GM12878 (cell line): ENCODE results near the gene STK16. TPM values are rescaled to one million over a fixed set of nuclear protein-coding genes. Genes with fewer than 3 reads are reported as not detected.

Experiments used
- BACH1 ChIP-seq: fragments of 450-650 bp; IDR thresholded peaks from 2 replicates; pipeline ENCODE4 v1.6.1; 2017; ENCODE audit warnings: mild to moderate bottlenecking, borderline replicate concordance
- BCL11A ChIP-seq: IDR thresholded peaks from 2 replicates; pipeline ENCODE4 v1.6.1; 2011; ENCODE audit warnings: low read depth, low read length
- BHLHE40 ChIP-seq, 2 experiments: fragments of 450-650 bp in 1 of 2; IDR thresholded peaks; 2 replicates each; pipeline ENCODE4 v1.6.1; 2011 to 2017; ENCODE audit warnings: low read depth in 2 of 2, borderline replicate concordance in 1 of 2, improper control_type of control experiment in 1 of 2, low read length in 1 of 2, mild to moderate bottlenecking in 1 of 2
- HCFC1 ChIP-seq: fragments of 150-350 bp; IDR thresholded peaks from 2 replicates; pipeline ENCODE4 v1.6.1; 2014; ENCODE audit warnings: low read length
- LARP7 ChIP-seq: fragments of 450-650 bp; IDR thresholded peaks from 2 replicates; pipeline ENCODE4 v1.6.1; 2017; ENCODE audit warnings: mild to moderate bottlenecking
- MXI1 ChIP-seq: fragments of 150-350 bp; IDR thresholded peaks from 2 replicates; pipeline ENCODE4 v1.6.1; 2011; ENCODE audit warnings: low read depth, mild to moderate bottlenecking, inconsistent platforms, low read length, improper control_type of control experiment
- NR2C1 ChIP-seq: fragments of 450-650 bp; IDR thresholded peaks from 2 replicates; pipeline ENCODE4 v1.6.1; 2017; ENCODE audit warnings: antibody characterized with exemption, mild to moderate bottlenecking, moderate library complexity
- NR2C2 ChIP-seq: IDR thresholded peaks from 2 replicates; pipeline ENCODE4 v1.6.1; 2011; ENCODE audit warnings: borderline replicate concordance, low read depth; ENCODE audit not compliant: control insufficient read depth, insufficient read length
- PBX3 ChIP-seq: IDR thresholded peaks from 2 replicates; pipeline ENCODE4 v1.6.1; 2011; ENCODE audit warnings: mild to moderate bottlenecking, low read depth, low read length, moderate library complexity; ENCODE audit not compliant: insufficient replicate concordance
- POU2F2 ChIP-seq: IDR thresholded peaks from 3 replicates; pipeline ENCODE4 v1.6.1; 2011; ENCODE audit warnings: low read depth, mild to moderate bottlenecking, low read length, borderline replicate concordance
- REST ChIP-seq: IDR thresholded peaks from 2 replicates; pipeline ENCODE4 v1.6.1; 2012; ENCODE audit warnings: mild to moderate bottlenecking, low read depth, low read length
- SREBF2 ChIP-seq: IDR thresholded peaks from 2 replicates; pipeline ENCODE4 v1.6.1; 2012; ENCODE audit warnings: mild to moderate bottlenecking, low read length
- STAT1 ChIP-seq: fragments of 450-650 bp; conservative IDR thresholded peaks from 2 replicates; pipeline ENCODE4 v1.6.1; 2014; ENCODE audit warnings: antibody characterized with exemption, mild to moderate bottlenecking
- SUPT20H ChIP-seq: IDR thresholded peaks from 2 replicates; pipeline ENCODE4 v1.6.1; 2011; ENCODE audit warnings: low read depth, mild to moderate bottlenecking, low read length, moderate library complexity, borderline replicate concordance; ENCODE audit not compliant: control insufficient read depth
- TCF12 ChIP-seq: IDR thresholded peaks from 2 replicates; pipeline ENCODE4 v1.6.1; 2011; ENCODE audit warnings: low read depth, mild to moderate bottlenecking, low read length
- TCF7 ChIP-seq: IDR thresholded peaks from 2 replicates; pipeline ENCODE4 v1.6.1; 2014; ENCODE audit warnings: antibody characterized with exemption, borderline replicate concordance
- ZBED1 ChIP-seq: IDR thresholded peaks from 2 replicates; pipeline ENCODE4 v1.6.1; 2016; ENCODE audit warnings: borderline replicate concordance
- ZNF217 ChIP-seq: fragments of 450-650 bp; IDR thresholded peaks from 2 replicates; pipeline ENCODE4 v1.6.1; 2017; ENCODE audit warnings: antibody characterized with exemption, mild to moderate bottlenecking
- polyA plus RNA-seq, 11 experiments: library from polyadenylated mRNA; depleted of rRNA in 4 of 11; unstranded in 6 of 11; stranded (reverse) in 5 of 11; fragments of >200 nt; fragmentation: Nextera tagmentation in 4 of 11; fragmentation: Illumina TruSeq in 1 of 11; extraction: Ambion mirVana in 4 of 11; extraction: Trizol in 1 of 11; gene quantifications; 1 replicate in 1 of 11; 2 replicates in 10 of 11; pipeline versions ENCODE4 v1.2.1 to v1.2.3, GENCODE V29; 2011 to 2016; ENCODE audit warnings: inconsistent platforms in 2 of 11, missing spikeins in 2 of 11, low read depth in 1 of 11
- total RNA-seq, 4 experiments: library from RNA; depleted of rRNA in 3 of 4; stranded (reverse); fragments of >200 nt in 3 of 4; fragmentation: Illumina TruSeq in 1 of 4; extraction: Trizol in 1 of 4; gene quantifications; 2 replicates each; pipeline versions ENCODE4 v1.2.1 to v1.2.3, GENCODE V29; 2013 to 2021
- TF ChIP-seq, protein P1 (sequence below): fragments of 450-650 bp; IDR thresholded peaks from 2 replicates; pipeline ENCODE4 v1.6.1; 2017; ENCODE audit warnings: antibody characterized with exemption, mild to moderate bottlenecking, moderate library complexity

Gene STK16
- total and polyA plus RNA-seq, 10 of the 15 experiments (the other 5 are each of a cell fraction or from before 2014, with no cell fraction given) = 4.3 to 50.1 (median 17.9) TPM

GRCh38 chr2:219253753-219254589 lies 8.7 kb downstream of the STK16 start, which contains the start of gene TUBA4A (continued):
- TF ChIP-seq ZBED1 (no peak), HCFC1 (no peak), ZNF217 (0 out of 2 replicates have a peak, but pooled peaks have one; percentile 68), TCF12 (peak; percentile 40; the same call in 1 of the 2 replicates), SUPT20H (no peak), REST (no peak), MXI1 (peak; percentile 80; the same call in 1 of the 2 replicates), TCF7 (no peak), BCL11A (no peak), PBX3 (no peak), SREBF2 (no peak), NR2C2 (no peak), LARP7 (peak; percentile 57), BACH1 (0 out of 2 replicates have a peak, but pooled peaks have one; percentile 36), BHLHE40 (IDR thresholded peaks at IDR 0.05; ENCODE audit: borderline replicate concordance in 1 of 2, low read depth in 2 of 2, low read length in 1 of 2) (0 out of 4 replicates have a peak, but pooled peaks of 1 of the 2 experiments have one; percentile 3), STAT1 (no peak), NR2C1 (no peak), POU2F2 (peak; percentile 92; the same call in 2 of the 3 replicates)
- TF ChIP-seq, protein P1, sequence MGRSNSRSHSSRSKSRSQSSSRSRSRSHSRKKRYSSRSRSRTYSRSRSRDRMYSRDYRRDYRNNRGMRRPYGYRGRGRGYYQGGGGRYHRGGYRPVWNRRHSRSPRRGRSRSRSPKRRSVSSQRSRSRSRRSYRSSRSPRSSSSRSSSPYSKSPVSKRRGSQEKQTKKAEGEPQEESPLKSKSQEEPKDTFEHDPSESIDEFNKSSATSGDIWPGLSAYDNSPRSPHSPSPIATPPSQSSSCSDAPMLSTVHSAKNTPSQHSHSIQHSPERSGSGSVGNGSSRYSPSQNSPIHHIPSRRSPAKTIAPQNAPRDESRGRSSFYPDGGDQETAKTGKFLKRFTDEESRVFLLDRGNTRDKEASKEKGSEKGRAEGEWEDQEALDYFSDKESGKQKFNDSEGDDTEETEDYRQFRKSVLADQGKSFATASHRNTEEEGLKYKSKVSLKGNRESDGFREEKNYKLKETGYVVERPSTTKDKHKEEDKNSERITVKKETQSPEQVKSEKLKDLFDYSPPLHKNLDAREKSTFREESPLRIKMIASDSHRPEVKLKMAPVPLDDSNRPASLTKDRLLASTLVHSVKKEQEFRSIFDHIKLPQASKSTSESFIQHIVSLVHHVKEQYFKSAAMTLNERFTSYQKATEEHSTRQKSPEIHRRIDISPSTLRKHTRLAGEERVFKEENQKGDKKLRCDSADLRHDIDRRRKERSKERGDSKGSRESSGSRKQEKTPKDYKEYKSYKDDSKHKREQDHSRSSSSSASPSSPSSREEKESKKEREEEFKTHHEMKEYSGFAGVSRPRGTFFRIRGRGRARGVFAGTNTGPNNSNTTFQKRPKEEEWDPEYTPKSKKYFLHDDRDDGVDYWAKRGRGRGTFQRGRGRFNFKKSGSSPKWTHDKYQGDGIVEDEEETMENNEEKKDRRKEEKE = no peak
